Pancreas (tissue), 10 donors: ENCODE measurements around the gene TLCD3A. TPM values are rescaled to one million over a fixed set of nuclear protein-coding genes. Genes with fewer than 3 reads are reported as not detected.

Source experiments
- ATAC-seq, 4 donors: fragments of 200-7000 bp; cut with Tn5 transposase; one replicate each; pipeline versions ENCODE4 v1.8.0 to v1.9.1; 2020; ENCODE audit warnings: mild to moderate bottlenecking in 4 of 4, moderate library complexity in 4 of 4
- DNase-seq, 6 donors: peaks; one replicate each; pipeline ENCODE4 v3.0.0-alpha.2; 2020
- FAIRE-seq: peaks from 2 replicates; lab custom pipeline; 2012; peaks lifted over from hg19 to GRCh38; lab: Jason Lieb, UNC
- H3K27ac ChIP-seq, 4 donors: fragments of 200-600 bp; sonication (generic); 1 replicate in 3 of 4; 2 replicates in 1 of 4; pipeline versions ENCODE4 v1.5.0 to v1.8.0; 2020
- H3K27me3 ChIP-seq, 4 donors: fragments of 200-600 bp; one replicate each; pipeline ENCODE4 v1.8.0; 2021
- H3K36me3 ChIP-seq, 3 donors: fragments of 200-600 bp; sonication (generic) in 1 of 3; one replicate each; pipeline versions ENCODE4 v1.5.0 to v1.8.0; 2020 to 2021
- H3K4me1 ChIP-seq, 3 donors: fragments of 200-600 bp; one replicate each; pipeline ENCODE4 v1.8.0; 2021
- H3K4me3 ChIP-seq, 4 donors: fragments of 200-600 bp; sonication (generic) in 2 of 4; one replicate each; pipeline versions ENCODE4 v1.5.0 to v1.8.0; 2020 to 2021
- H3K9me3 ChIP-seq, 4 donors: fragments of 200-600 bp; one replicate each; pipeline ENCODE4 v1.8.0; 2021
- CTCF ChIP-seq, 4 donors: fragments of 200-600 bp; sonication (generic) in 3 of 4; IDR thresholded peaks; one replicate each; pipeline versions ENCODE4 v1.5.0 to v1.8.0; 2021; ENCODE audit warnings: antibody characterized with exemption in 4 of 4
- WGBS, 2 donors: extraction: QIAGEN DNeasy Blood & Tissue Kit; methylation state at CpG; one replicate each; pipeline ENCODE4 v1.1.7; 2013; 5-methylcytosine and 5-hydroxymethylcytosine counted together
- intact Hi-C, 3 donors: fragments of 100-400 bp; cut with DNase I; formaldehyde crosslinking; loops; one replicate each; pipeline versions ENCODE4 v1.11.1 to v1.14.2; 2022
- polyA plus RNA-seq, 2 donors: library from polyadenylated mRNA; stranded (reverse); fragments of 200-250 nt; gene quantifications; one replicate each; pipeline ENCODE4 v1.2.3, GENCODE V29; 2013
- total RNA-seq, 6 donors: library from RNA; stranded (reverse); fragmentation: NEBNext Ultra II Directional in 4 of 6; extraction: Animal tissue kit (Norgen Biotek cat#: 25700) in 4 of 6; gene quantifications; one replicate each; pipeline versions ENCODE4 v1.2.1 to v1.2.4, GENCODE V29; 2021 to 2023
- donor health status: healthy with polysubstance abuse.
- donor health status: DM: no; HTN: no; CAD: no; lungs with moderate emphysema.
- donor health status: DM: no; HTN: no; CAD: no.
- donor health status: control.
- donor health status: control.
- donor health status: Bipolar disorder and iron deficiency.
- donor health status: DM: yes; HTN: yes; CAD: no.
- donor health status: DM: no; HTN: no; CAD: no.
- donor health status: DM: no; HTN: no; CAD: no.
- donor health status: DM: yes; HTN: yes; CAD: no.

TLCD3A gene
- total and polyA plus RNA-seq, 8 donors: 3.2 to 9.0 (median 5.9) TPM

- ATAC-seq (no peak), FAIRE-seq (no peak), DNase-seq (no peak)
- Histone ChIP-seq H3K4me3 (no peak overlapping the region), H3K36me3 (peaks cover 0 to 5% (median 0%) of the 10 kb centered on the region in 3 donors), H3K4me1 (no peaks in the 10 kb centered on the region), H3K27me3 (no peaks in the 10 kb centered on the region), H3K9me3 (no peaks in the 10 kb centered on the region), H3K27ac (no peak overlapping the region)
- TF ChIP-seq CTCF (IDR thresholded peaks at IDR 0.05): no peak
- intact Hi-C loops: no loop called here
- WGBS, 2 donors: 82 to 86% methylated on average over 18 of the region's 18 CpGs
Measured at GRCh38 chr17:688100-688989, 44.1 kb upstream of the TLCD3A start.

DNA sequence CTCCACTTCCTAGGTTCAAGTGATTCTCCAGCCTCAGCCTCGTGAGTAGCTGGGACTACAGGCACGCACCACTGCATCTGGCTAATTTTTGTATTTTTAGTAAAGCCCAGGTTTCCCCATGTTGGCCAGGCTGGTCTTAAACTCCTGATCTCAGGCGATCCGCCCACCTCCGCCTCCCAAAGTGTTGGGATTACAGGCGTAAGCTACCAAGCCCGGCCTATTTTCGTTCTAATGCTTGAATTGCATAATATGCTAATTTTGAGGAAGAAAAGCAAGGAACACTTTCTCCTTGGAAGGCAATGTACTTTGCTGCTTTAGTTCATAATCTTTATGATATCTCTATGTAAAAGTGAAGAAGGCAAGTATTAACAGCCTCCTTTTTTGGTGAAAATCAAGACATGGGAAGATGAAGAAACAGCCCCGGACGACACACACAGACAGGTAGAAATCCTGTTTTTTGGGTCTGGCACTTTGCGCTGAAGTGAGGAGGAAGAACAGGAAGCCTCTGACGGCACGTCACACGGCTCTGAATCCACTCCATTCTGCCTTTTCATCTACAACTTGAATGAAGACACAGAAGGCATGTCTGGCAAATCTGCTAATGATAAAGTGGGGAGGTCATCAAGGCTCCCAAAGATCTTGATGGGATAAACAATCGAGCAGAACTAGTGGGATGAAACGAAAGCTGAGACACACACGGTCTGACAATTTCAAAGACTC, 42.7 kb upstream of the TLCD3A start:
- Histone ChIP-seq H3K27me3 (no peaks in the 10 kb centered on the region), H3K27ac (no peak overlapping the region), H3K4me1 (no peaks in the 10 kb centered on the region), H3K36me3 (peaks cover 0 to 11% (median 5%) of the 10 kb centered on the region in 3 donors), H3K4me3 (no peak overlapping the region), H3K9me3 (no peaks in the 10 kb centered on the region)
- 85% methylated on average over 17 of the region's 17 CpGs for WGBS, 2 donors
- ATAC-seq: no peak
- FAIRE-seq: no peak
- TF ChIP-seq CTCF (IDR thresholded peaks at IDR 0.05): no peak
- intact Hi-C loops: no loop called here
- no peak for DNase-seq

- TF ChIP-seq CTCF (IDR thresholded peaks at IDR 0.05): no peak
- Histone ChIP-seq H3K27me3 (no peaks in the 10 kb centered on the region), H3K27ac (no peak overlapping the region), H3K4me1 (no peaks in the 10 kb centered on the region), H3K4me3 (no peak overlapping the region), H3K36me3 (peaks cover 0 to 17% (median 5%) of the 10 kb centered on the region in 3 donors), H3K9me3 (no peaks in the 10 kb centered on the region)
- DNase-seq (no peak), FAIRE-seq (no peak), ATAC-seq (no peak)
- WGBS, 2 donors: 80 to 92% methylated on average over 9 of the region's 9 CpGs
- intact Hi-C loops: no loop called here
Measured at GRCh38 chr17:690361-690760, 42.0 kb upstream of the TLCD3A start.

DNA sequence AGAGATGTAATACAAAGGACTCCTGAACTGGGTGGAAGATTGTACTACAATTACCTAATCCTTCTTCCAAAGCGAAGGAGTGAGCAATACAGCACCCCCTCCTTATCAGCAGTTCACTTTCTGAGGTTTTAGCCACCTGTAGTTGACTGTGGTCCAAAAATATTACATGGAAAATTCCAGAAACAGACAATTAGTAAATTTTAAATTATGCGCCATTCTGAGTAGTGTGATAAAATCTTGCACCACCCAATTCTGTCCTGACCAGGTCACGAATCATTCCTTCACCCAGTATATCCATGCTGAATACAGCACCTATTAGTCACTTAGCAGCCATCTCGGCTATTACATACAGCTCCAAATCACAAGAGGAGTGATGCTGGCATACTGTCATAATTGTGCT, 41.0 kb upstream of the TLCD3A start:
- Histone ChIP-seq H3K4me1 (no peaks in the 10 kb centered on the region), H3K9me3 (no peaks in the 10 kb centered on the region), H3K27me3 (no peaks in the 10 kb centered on the region), H3K36me3 (peaks cover 0 to 21% (median 5%) of the 10 kb centered on the region in 3 donors), H3K27ac (no peak overlapping the region), H3K4me3 (no peak overlapping the region)
- ATAC-seq (no peak), DNase-seq (no peak), FAIRE-seq (no peak)
- WGBS, 2 donors: 88 to 89% methylated on average over 4 of the region's 4 CpGs
- intact Hi-C loops: no loop called here
- TF ChIP-seq CTCF (IDR thresholded peaks at IDR 0.05): no peak
